ENCODE measurements around the gene NUBPL.

DNA sequence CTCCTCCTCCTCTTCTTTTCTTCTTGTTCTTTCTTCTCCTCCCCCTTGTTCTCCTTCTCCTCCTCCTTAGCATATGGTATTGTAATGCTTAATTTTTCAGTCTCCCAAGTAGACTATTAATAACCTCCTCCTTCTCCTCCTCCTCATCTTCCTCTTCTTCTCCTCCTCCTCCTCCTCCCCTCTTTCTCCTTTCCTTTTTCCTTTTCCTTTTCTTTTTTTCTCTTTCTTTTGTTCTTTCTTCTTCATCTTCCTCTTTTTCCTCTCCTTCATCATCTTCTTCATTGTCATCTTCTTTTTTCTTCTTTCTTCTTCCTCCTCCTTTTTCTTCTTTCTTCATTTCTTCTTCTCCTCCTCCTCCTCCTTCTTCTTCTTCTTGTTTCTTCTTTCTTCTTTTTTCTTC, 264.3 kb downstream of the NUBPL start:
- no peak for TF ChIP-seq CTCF (IDR thresholded peaks at IDR 0.05)
- no peak for TF ChIP-seq REST (IDR thresholded peaks at IDR 0.05)
- TF ChIP-seq, protein P1, sequence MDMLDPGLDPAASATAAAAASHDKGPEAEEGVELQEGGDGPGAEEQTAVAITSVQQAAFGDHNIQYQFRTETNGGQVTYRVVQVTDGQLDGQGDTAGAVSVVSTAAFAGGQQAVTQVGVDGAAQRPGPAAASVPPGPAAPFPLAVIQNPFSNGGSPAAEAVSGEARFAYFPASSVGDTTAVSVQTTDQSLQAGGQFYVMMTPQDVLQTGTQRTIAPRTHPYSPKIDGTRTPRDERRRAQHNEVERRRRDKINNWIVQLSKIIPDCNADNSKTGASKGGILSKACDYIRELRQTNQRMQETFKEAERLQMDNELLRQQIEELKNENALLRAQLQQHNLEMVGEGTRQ (IDR thresholded peaks at IDR 0.05), result no peak
- no peak for TF ChIP-seq JUN (IDR thresholded peaks at IDR 0.05)
- no peak for TF ChIP-seq RAD21 (conservative IDR thresholded peaks at IDR 0.05 in 1 of 2, IDR thresholded peaks at IDR 0.05 in 1 of 2)
- no peak for TF ChIP-seq EP300 (IDR thresholded peaks at IDR 0.05)
- TF ChIP-seq, protein P2, sequence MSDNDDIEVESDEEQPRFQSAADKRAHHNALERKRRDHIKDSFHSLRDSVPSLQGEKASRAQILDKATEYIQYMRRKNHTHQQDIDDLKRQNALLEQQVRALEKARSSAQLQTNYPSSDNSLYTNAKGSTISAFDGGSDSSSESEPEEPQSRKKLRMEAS (IDR thresholded peaks at IDR 0.05), result no peak
- TF ChIP-seq EHMT2 (IDR thresholded peaks at IDR 0.05; ENCODE audit: low read depth), result no peak

Measured in A549 (cell line).